PC-3 (cell line): Measurements from ENCODE around the gene MGAT5.

Source experiments
- CTCF ChIP-seq: fragments of 300-600 bp; sonication (generic); conservative IDR thresholded peaks from 2 replicates; pipeline ENCODE4 v1.5.1; 2017; ENCODE audit warnings: antibody characterized with exemption, low read depth, mild to moderate bottlenecking, low read length
- EZH2 ChIP-seq: fragments of 300-600 bp; sonication (generic); IDR thresholded peaks from one replicate; pipeline ENCODE4 v1.6.1; 2017; ENCODE audit warnings: antibody characterized with exemption, mild to moderate bottlenecking, low read length; ENCODE audit not compliant: unreplicated experiment
- EZH2phosphoT487 ChIP-seq: fragments of 300-600 bp; sonication (generic); IDR thresholded peaks from 2 replicates; pipeline ENCODE4 v1.6.1; 2018; ENCODE audit warnings: mild to moderate bottlenecking, antibody characterized with exemption, low read length, borderline replicate concordance

GRCh38 chr2:134235510-134236144, 18.2 kb upstream of the MGAT5 start:
- TF ChIP-seq EZH2 (no peak), CTCF (no peak), EZH2phosphoT487 (no peak)
